IMR-90 (cell line): ENCODE data around the gene GABBR2. TPM values are rescaled to one million over a fixed set of nuclear protein-coding genes. Genes with fewer than 3 reads are reported as not detected.
A peak's percentile ranks its signal among the peaks of the same experiment; 100 is the strongest.

Experiments
- ATAC-seq: fragments of 200-7000 bp; cut with Tn5 transposase; 2 replicates; pipeline ENCODE4 v1.9.1; 2020; ENCODE audit warnings: low read depth, mild to moderate bottlenecking, moderate library complexity
- BruUV-seq: library from RNA; stranded (reverse); fragments of 400-500 nt; replicated peaks from 2 replicates; lab custom pipeline; 2021; lab: Mats Ljungman, UMichigan
- CTCF ChIA-PET: fragments of 300-600 bp; formaldehyde crosslinking; extraction: SDS; loops from one replicate; lab custom pipeline; 2021; ENCODE audit warnings: antibody characterized with exemption; lab: Yijun Ruan, JAX
- POLR2A ChIA-PET: fragments of 300-600 bp; sonication (Branson Sonifier 250); formaldehyde crosslinking; loops from one replicate; lab custom pipeline; 2022; ENCODE audit warnings: antibody characterized with exemption; ENCODE audit not compliant: unreplicated experiment; lab: Charles Lee
- DNase-seq: peaks from one replicate; pipeline ENCODE4 v3.0.0; 2013
- H2AFZ ChIP-seq: replicated peaks from 2 replicates; pipeline ENCODE3; 2013; ENCODE audit warnings: low read length, mild to moderate bottlenecking; ENCODE audit not compliant: poor library complexity
- H2AK5ac ChIP-seq: 2 replicates; pipeline ENCODE4 v1.6.1; 2013; ENCODE audit warnings: low read depth, low read length, inconsistent platforms
- H2AK9ac ChIP-seq: replicated peaks from 2 replicates; pipeline ENCODE3; 2013; ENCODE audit warnings: mild to moderate bottlenecking, low read depth, low read length, moderate library complexity; ENCODE audit not compliant: poor library complexity
- H2BK120ac ChIP-seq: 2 replicates; pipeline ENCODE4 v1.6.1; 2013; ENCODE audit warnings: low read depth, low read length, inconsistent platforms
- H2BK15ac ChIP-seq: 3 replicates; pipeline ENCODE4 v1.6.1; 2013; ENCODE audit warnings: low read depth, low read length, inconsistent platforms
- H2BK20ac ChIP-seq: 2 replicates; pipeline ENCODE4 v1.6.1; 2013; ENCODE audit warnings: low read depth, mild to moderate bottlenecking, inconsistent platforms, low read length, moderate library complexity
- H2BK5ac ChIP-seq: 2 replicates; pipeline ENCODE4 v1.6.1; 2013; ENCODE audit warnings: mild to moderate bottlenecking, low read depth, low read length, inconsistent platforms; ENCODE audit not compliant: poor library complexity, severe bottlenecking
- H3K14ac ChIP-seq: replicated peaks from 2 replicates; pipeline ENCODE4 v1.6.1; 2013; ENCODE audit warnings: low read depth, low read length, inconsistent platforms
- H3K18ac ChIP-seq: 2 replicates; pipeline ENCODE4 v1.6.1; 2013; ENCODE audit warnings: low read depth, low read length, control low read depth
- H3K23ac ChIP-seq: 2 replicates; pipeline ENCODE4 v1.6.1; 2013; ENCODE audit warnings: low read depth, low read length, inconsistent platforms
- H3K27ac ChIP-seq: 2 replicates; pipeline ENCODE4 v1.5.1; 2013; ENCODE audit warnings: mild to moderate bottlenecking, control low read depth, low read length; ENCODE audit not compliant: insufficient read depth
- H3K27me3 ChIP-seq: 2 replicates; pipeline ENCODE4 v1.6.1; 2013; ENCODE audit warnings: low read length; ENCODE audit not compliant: control insufficient read depth, insufficient read depth
- H3K36me3 ChIP-seq: 2 replicates; pipeline ENCODE4 v1.6.1; 2013; ENCODE audit warnings: low read length, mixed read lengths; ENCODE audit not compliant: control insufficient read depth, insufficient read depth
- H3K4ac ChIP-seq: 2 replicates; pipeline ENCODE4 v1.6.1; 2013; ENCODE audit warnings: low read depth, low read length, inconsistent platforms
- H3K4me1 ChIP-seq: 2 replicates; pipeline ENCODE4 v1.6.1; 2013; ENCODE audit warnings: low read length, mixed read lengths; ENCODE audit not compliant: control insufficient read depth, insufficient read depth
- H3K4me2 ChIP-seq: 2 replicates; pipeline ENCODE4 v1.6.1; 2013; ENCODE audit warnings: low read depth, mild to moderate bottlenecking, control low read depth, low read length, moderate library complexity
- H3K4me3 ChIP-seq: 2 replicates; pipeline ENCODE4 v1.5.1; 2013; ENCODE audit warnings: low read depth, mild to moderate bottlenecking, control low read depth, low read length, moderate library complexity; ENCODE audit not compliant: insufficient read depth
- H3K56ac ChIP-seq: 2 replicates; pipeline ENCODE4 v1.6.1; 2013; ENCODE audit warnings: low read length, inconsistent platforms; ENCODE audit not compliant: insufficient read depth; ENCODE audit errors: extremely low read depth
- H3K79me1 ChIP-seq, 2 experiments: 2 replicates each; pipeline ENCODE4 v1.6.1; 2013; ENCODE audit warnings: low read length in 2 of 2, inconsistent platforms in 1 of 2, low read depth in 1 of 2
- H3K9ac ChIP-seq: 2 replicates; pipeline ENCODE4 v1.6.1; 2013; ENCODE audit warnings: low read depth, low read length, control low read depth
- H3K9me1 ChIP-seq: 2 replicates; pipeline ENCODE4 v1.6.1; 2013; ENCODE audit warnings: low read length, inconsistent platforms; ENCODE audit not compliant: insufficient read depth
- H3K9me3 ChIP-seq: 2 replicates; pipeline ENCODE4 v1.6.1; 2013; ENCODE audit warnings: low read length; ENCODE audit not compliant: control insufficient read depth, insufficient read depth
- H4K20me1 ChIP-seq: 2 replicates; pipeline ENCODE4 v1.6.1; 2013; ENCODE audit warnings: low read length, inconsistent platforms; ENCODE audit not compliant: insufficient read depth
- H4K5ac ChIP-seq: 2 replicates; pipeline ENCODE4 v1.6.1; 2013; ENCODE audit warnings: mild to moderate bottlenecking, low read depth, low read length, control low read depth
- H4K8ac ChIP-seq, 2 experiments: 2 replicates each; pipeline ENCODE4 v1.6.1; 2013; ENCODE audit warnings: low read depth in 2 of 2, low read length in 2 of 2, control low read depth in 1 of 2, inconsistent platforms in 1 of 2
- H4K91ac ChIP-seq: 2 replicates; pipeline ENCODE4 v1.6.1; 2013; ENCODE audit warnings: low read depth, low read length, inconsistent platforms; ENCODE audit not compliant: insufficient read depth
- CEBPB ChIP-seq: IDR thresholded peaks from 2 replicates; pipeline ENCODE4 v1.6.1; 2012; ENCODE audit warnings: low read depth, low read length, improper control_type of control experiment
- CTCF ChIP-seq: conservative IDR thresholded peaks from 2 replicates; pipeline ENCODE4 v1.5.1; 2012; ENCODE audit warnings: mild to moderate bottlenecking, low read depth, low read length, improper control_type of control experiment
- RAD21 ChIP-seq: IDR thresholded peaks from 2 replicates; pipeline ENCODE4 v1.6.1; 2012; ENCODE audit warnings: low read length, improper control_type of control experiment
- WGBS, 2 experiments: methylation state at CpG; one replicate each; pipeline versions ENCODE4 v1.1.5 to v1.1.7; 2013; ENCODE audit warnings: missing lambda C conversion rate in 2 of 2; ENCODE audit not compliant: insufficient read length in 1 of 2; ENCODE audit errors: extremely low coverage in 2 of 2; 5-methylcytosine and 5-hydroxymethylcytosine counted together
- dilution Hi-C: fragments of 300-500 bp; cut with HindIII; formaldehyde crosslinking; loops from one replicate; pipeline ENCODE4 v1.14.3; 2018; ENCODE audit warnings: low sequenced_read_pairs; ENCODE audit not compliant: unreplicated experiment
- in situ Hi-C: fragments of 300-500 bp; cut with MboI; formaldehyde crosslinking; loops from 3 replicates; pipeline ENCODE4 v1.14.3; 2019; ENCODE audit warnings: low sequenced_read_pairs, inconsistent platforms, mixed read lengths
- intact Hi-C: fragments of 100-400 bp; cut with micrococcal nuclease; formaldehyde crosslinking; loops from 2 replicates; pipeline ENCODE4 v1.10.0; 2022
- polyA plus RNA-seq, 3 experiments: library from polyadenylated mRNA; depleted of rRNA; stranded (reverse); fragments of >200 nt; gene quantifications; 2 replicates each; pipeline ENCODE4 v1.2.3, GENCODE V29; 2012; ENCODE audit warnings: low replicate concordance in 1 of 3
- total RNA-seq: library from RNA; depleted of rRNA; stranded (reverse); fragments of >200 nt; gene quantifications from 2 replicates; pipeline ENCODE4 v1.2.3, GENCODE V29; 2012

GABBR2 gene
- total and polyA plus RNA-seq, 2 of the 4 experiments (the other 2 are of a cell fraction) = 14.2 to 20.3 TPM

- Histone ChIP-seq H3K23ac (no peak overlapping the region), H3K4me1 (peaks cover 2% of the 10 kb centered on the region; the same call in 1 of the 2 replicates), H3K9ac (no peak overlapping the region), H3K4me3 (no peak overlapping the region), H3K18ac (no peak overlapping the region), H3K4ac (no peak overlapping the region), H3K4me2 (no peak overlapping the region), H4K8ac (no peak overlapping the region), H4K91ac (no peak overlapping the region), H3K9me1 (peaks cover 13% of the 10 kb centered on the region), H3K36me3 (no peaks in the 10 kb centered on the region), H2BK120ac (no peak overlapping the region), H2AK9ac (no peak overlapping the region), H2BK15ac (no peak overlapping the region), H4K20me1 (no peaks in the 10 kb centered on the region), H2BK5ac (no peak overlapping the region), H2AFZ (no peak overlapping the region), H3K9me3 (no peaks in the 10 kb centered on the region), H3K56ac (no peak overlapping the region), H3K14ac (0 out of 2 replicates have a peak overlapping the region, but pooled peaks have one; percentile 17), H3K79me1 (peaks cover 8 to 19% of the 10 kb centered on the region in 2 experiments), H3K27ac (no peak overlapping the region), H2BK20ac (no peak overlapping the region), H3K27me3 (no peaks in the 10 kb centered on the region), H2AK5ac (peak overlapping the region; percentile 28), H4K5ac (no peak overlapping the region)
- WGBS, 2 experiments = no CpG with 5 or more reads among the region's 3 CpGs
- ChIA-PET POLR2A (no interaction called here), CTCF (no interaction called here)
- intact Hi-C loops (no loop called here), in situ Hi-C loops (no loop called here), dilution Hi-C loops (no loop called here)
- BruUV-seq = no TSS peak
- peak; percentile 42; the same call in 1 of the 2 replicates for ATAC-seq
- DNase-seq = peak; percentile 57
- TF ChIP-seq RAD21 (no peak), CEBPB (peak; percentile 84), CTCF (no peak)
These were observed 176.2 kb downstream of the GABBR2 start for GRCh38 chr9:98532574-98532973.
